GM18507 (cell line): ENCODE results near the gene KLK7.

Source experiments
- DNase-seq: peaks from one replicate; pipeline ENCODE4 v3.0.0; 2011; ENCODE audit warnings: low read depth; ENCODE audit not compliant: insufficient read length; ENCODE audit errors: extremely low spot score
- FAIRE-seq: peaks from 2 replicates; lab custom pipeline; 2011; peaks lifted over from hg19 to GRCh38; lab: Jason Lieb, UNC

Gene KLK7

DNA sequence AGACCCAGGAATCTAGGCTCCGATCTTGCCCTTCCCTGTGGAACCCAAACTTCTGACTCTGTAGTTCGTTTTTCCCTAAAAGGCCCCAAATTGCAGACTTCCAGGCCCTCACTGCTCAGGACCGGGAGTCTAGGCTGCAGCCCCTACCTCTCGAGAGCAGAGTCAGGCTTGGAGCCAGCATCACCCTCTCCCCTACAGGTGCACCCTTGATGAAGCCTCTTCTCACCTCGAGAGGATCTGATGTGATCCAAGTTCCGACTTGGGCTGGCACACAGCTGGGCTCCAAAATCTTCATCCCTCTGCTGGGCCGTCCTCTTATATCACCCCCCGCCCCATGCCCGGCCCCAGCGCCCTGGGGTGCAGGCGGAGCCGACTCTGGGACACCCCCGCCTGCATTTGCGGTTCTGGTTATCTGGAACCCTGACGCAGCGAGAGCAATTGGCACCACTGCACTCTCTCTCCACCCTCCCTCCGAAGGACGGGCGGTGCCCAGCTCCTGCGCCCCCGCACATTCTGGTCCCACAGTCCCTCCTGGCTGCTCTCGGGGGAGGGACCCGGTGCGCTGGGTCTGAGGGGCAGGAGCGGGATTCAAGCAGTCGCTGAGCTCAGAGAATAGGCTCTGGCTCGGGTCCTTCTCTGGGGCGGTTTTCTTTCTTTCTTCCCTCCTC is at the start of gene KLK7:
KLK7 (minus strand) TSS at position 293 of the 668 bp plus-strand sequence. CDS start 1,518 bp downstream, outside the sequence.
- DNase-seq (no peak), FAIRE-seq (no peak)

DNA sequence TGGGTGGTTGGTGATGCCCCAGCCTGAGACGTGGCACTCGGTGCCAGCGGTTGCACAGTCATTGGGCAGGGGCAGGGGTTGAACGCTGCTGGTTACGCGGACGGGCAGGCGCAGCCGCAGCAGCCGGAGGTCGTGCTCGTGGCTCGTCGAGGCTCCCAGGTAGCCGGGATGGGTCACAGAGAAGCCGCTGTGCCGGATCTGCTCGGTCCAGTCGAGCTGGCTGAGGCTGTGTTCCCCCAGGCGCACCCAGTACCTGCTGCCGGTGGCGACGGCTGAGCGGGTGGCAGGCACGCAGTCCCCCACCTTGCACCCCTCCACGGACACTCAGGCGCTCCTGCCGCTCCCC is 48.1 kb upstream of the KLK7 start:
- DNase-seq (no peak), FAIRE-seq (no peak)

DNA sequence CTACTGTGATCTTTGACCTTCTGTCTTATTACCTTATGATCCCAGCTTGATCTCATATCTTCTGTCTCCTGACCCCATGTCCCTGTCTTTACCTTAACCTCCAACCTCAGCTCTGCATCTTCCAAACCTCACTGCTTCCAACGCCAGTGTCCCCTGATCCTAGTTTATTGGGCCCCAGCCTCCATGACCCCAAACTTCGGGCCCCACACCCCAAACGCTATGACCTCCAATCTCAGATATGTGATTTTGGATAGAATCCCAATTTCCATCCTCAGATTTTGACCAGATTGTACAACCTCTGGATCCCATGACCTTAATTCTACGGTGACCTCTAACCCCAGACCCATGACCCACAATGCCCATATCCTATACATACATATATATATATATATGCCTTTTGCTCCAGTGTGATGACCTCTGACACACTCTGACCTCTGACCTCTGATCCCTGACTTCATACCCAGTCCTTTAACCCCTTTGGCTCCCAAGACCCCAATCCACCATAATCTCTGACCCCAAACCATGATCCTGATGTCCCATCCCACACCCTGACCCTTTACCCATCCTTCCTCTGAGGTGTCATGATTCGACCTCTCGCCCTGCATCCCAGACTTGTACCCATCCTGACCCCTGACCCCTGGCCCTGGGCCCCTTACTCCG is 47.6 kb upstream of the KLK7 start:
- no peak for FAIRE-seq
- DNase-seq: no peak

DNA sequence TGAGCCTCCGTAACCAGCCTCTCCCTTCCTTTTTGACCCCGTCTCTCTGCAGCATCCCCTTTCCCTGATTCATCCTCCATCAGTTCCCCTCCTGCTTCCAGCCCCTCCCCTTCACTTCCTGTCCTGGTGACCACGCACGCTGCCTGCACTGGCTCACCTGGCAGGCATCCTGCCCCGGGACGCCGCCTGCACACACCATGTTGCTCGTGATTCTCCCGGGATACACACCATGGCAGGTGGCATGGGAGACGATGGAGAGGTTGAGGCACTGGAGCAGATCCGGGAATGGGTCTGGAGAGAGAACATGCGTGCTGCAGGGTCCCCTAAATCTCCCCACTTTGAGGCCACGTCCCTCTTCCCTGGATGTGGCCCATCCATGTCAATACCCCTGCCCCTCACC is 46.9 kb upstream of the KLK7 start:
- FAIRE-seq: no peak
- no peak for DNase-seq

DNA sequence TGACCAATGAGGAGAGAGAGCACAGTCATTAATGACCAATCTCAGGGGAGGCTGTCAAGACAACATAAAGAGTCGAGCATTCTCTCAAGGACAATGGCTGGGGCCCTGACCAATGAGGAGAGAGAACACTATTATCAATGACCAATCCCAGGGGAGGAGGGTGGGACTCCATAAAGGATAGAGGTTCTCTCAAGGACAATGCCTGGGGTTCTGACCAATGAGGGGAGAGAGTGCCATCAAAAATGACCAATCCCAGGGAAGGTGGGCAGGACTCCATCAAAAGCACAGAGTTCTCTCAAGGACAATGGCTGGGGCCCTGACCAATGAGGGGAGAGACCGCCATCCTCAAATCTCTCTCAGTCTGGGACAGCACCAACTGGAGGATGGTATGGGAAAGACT is 46.0 kb upstream of the KLK7 start:
- DNase-seq: no peak
- no peak for FAIRE-seq

DNA sequence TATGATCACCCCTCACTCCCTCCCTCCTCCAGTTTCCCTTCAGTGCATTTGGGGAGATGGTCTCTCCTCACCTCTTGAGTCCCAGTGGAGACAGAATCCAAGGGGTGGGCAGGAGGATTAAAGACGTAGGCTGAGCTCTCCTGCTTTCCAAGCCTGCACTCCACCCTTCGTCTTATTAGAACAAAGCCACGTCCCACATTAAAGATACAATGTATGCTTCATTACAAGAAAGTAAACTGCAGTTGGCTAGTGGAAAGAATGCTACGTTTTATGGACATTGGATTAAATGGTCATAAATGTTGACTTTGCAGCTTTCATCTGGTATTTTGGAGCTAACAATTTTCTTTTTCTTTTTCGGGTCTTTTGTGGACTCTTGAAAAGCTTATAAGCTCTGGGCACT is 44.2 kb upstream of the KLK7 start:
- FAIRE-seq (no peak), DNase-seq (no peak)

DNA sequence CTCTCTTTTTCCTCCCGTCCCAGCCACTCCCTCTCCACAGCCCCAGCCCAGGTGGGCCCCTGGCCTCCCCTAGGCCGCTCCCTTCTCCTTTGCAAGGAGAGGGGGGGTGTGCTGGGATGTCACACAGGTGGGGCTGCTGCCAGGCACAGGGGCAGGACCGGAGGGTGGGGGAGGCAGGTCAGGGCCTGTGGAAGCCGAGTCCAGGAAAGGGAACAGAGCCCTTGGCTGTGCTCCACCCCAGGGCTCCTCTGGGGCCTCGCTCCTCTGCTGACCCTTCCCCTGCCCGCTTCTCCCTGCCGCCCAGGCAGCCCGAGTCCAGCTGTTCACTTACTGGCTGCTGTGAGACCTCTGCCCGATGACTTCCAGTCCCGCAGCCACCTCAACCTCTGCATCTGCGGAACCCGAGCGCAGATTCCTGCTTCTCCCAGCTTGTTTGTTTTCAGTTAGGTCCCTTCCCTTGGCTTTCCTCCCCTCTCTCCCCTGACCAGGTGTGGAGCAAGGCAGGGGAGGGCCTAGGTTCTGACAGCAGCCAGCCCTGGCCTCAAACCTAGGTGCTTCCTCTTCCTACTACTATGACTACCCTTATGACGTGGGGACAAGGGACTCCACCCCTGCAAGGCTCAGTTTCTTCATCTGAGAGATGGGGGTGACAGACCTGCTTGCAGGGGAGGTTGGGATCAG is 43.5 kb upstream of the KLK7 start:
- DNase-seq (no peak), FAIRE-seq (no peak)

DNA sequence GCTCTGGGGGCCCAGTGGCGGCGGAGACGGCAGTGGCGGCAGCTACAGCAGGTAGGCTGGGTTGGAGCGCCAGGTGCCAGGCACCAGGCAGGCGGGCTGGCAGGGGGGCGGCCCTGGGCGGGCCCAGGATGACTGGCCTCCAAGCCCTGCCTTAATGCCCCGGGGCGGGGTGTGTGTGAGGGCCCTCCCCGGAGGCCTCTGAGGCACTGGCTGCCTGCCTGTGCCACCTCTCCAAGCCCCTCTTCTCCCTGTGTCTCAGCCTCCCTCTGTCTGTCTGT is 42.8 kb upstream of the KLK7 start, which contains the start of gene KLK11:
KLK11 (minus strand) TSS at position 63 of the 278 bp plus-strand sequence. CDS start 985 bp downstream, outside the sequence.
- FAIRE-seq (no peak), DNase-seq (no peak)

DNA sequence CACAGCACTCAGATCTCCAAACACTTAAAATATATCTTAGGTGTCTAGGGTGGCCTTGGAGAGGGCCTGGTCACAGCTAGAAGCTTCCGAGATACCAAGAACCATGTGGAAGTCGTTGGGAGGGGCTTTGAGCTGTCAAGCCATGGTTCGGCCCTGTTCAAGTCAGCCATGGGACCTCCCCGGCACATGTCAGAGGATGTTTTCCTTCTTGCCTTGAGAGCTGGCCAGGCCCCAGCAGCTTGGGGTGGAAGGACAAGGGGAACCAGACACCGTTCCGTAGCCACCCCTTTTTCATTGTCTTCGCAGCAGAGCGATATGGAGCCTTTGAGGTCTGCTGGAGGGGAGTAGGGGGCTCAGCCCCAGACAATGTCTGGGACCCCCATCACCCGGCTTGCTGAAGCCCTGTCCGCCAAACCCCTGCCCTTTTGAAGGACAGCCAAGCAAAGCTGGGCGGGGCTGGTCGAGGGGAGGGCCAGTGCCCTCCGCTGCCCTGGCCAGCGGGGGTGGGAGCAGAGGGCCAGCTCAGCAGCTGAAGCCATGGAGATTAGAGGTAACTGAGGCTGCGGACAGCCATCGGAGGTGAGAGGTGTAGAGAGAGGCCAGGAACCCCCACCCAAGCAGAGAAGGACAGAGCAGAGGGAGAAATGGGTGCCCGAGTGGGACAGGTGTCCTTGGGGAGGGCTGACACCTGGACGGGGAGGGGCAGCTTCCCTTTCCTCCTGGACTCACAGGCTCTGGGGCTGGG is 42.3 kb upstream of the KLK7 start:
- DNase-seq: no peak
- no peak for FAIRE-seq

DNA sequence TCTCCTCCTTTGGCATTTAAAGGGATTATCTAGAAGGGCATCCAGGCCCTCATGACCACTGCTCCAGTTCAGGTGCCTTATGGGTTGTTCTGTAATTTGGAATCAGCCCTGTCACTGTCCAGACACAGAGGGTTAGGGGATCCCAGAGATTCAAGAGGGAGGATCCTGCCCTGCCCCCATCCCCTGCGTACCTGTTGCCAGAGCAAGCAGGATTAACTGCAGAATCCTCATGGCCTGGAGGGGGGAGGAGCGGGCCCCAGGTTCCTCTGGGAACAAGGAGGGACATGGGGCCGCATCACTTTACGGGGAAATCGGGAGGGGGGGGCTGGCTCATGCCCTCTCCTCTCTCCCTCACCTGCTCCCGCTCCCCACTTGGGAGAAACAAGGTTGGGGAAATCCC is 41.7 kb upstream of the KLK7 start:
- no peak for DNase-seq
- FAIRE-seq: no peak

DNA sequence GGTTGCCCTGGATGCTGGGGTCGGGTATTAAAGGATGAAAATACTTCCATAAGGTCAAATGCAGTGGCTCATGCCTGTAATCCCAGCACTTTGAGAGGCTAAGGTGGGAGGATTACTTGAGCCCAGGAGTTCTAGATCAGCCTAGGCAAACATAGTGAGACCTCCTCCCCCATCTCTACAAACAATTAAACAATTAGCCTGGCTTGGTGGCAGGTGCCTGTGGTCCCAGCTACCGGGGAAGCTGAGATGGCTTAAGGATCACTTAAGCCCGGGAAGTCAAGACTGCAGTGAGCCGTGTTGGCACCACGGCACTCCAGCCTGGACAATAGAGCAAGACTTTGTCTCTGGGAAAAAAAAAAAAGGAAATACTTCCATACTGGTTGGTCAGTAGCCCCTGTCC is 41.2 kb upstream of the KLK7 start:
- DNase-seq (no peak), FAIRE-seq (no peak)

DNA sequence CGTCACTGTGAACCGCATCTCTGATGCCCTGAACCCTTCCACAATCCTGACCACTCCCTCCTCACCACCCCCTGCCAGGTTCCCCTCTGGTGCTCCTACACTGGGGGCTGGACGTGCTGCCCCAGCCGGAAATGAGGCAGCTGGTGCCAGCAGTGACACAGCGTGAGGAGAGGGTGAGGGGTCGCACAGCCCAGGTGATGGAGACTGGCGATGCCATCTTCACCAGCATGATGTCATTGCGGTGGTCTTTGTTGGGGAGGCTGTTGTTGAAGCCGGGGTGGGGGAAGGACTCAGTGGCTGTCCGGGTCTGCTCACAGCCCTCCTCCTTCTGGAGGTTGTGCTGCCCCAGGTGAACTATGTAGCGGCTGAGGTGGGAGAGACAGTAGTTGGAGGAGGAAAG is 40.2 kb upstream of the KLK7 start:
- FAIRE-seq (no peak), DNase-seq (no peak)

DNA sequence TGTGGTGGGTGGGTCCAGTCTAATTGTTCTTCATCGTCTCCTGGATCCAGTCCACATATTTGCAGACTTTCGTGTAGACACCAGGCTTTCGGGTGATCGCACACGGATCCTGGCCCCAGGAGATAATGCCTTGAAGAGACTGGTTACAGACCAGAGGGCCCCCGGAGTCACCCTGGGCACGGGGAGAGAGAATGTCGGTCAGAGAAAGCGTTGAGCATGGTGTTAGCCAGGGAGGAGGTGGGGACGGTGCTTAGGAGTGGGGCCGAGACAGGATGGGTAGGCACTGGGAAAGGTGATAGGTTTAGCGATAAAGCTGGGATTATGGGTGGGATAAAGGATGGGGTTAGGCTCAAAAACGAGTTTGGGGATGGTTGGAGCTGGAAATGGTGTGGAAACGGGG is 38.8 kb upstream of the KLK7 start:
- FAIRE-seq (no peak), DNase-seq (no peak)

DNA sequence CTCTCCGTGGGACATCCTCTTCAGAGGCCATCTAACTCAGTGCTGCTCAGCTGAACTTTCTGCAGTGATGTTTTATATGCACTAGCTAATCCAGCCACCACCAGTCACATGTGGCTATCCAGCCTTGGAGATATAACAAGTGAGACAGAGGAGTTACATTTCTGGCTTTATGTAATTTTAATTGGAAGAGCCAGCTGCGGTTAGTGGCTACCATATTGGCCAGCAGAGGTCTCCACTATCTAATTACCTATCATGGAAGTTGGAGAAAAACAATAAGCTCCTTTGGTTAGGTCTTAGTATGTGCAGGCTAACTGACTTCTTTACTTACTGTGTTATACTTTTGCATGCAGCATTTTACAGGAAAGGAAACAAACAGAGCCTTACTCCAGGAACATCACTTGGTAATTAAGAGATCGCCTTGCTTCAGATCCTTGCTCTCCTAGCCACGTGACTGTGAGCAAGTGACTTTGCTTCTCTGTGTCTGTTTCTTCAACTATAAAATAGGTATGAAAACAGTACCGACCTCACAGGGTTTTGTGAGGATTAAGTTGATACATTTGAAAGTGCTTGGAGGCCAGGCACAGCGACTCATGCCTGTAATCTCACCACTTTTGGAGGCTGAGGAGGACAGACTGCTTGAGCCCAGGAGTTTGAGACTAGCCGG is 37.4 kb upstream of the KLK7 start:
- DNase-seq (no peak), FAIRE-seq (peak; percentile 56)

DNA sequence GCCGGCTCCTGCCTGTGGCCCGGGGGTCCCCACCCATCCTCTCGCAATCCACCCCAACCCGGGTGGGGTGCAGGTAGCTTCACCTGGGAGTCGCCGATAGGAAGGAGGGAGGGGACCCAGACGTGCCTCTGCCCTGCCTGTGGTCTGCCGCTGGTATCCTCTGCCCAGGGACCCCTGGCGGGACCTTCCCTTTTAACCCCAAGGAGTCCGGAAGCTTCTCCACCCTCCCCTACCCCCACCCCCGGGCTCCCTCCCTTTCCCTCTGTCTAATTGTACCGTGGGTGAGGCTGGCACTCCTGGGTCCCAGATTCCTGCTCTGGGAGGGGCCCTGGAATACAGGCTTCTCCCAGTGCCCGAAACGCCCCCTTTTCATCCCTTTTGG is 35.8 kb upstream of the KLK7 start, which contains the start of gene KLK10:
KLK10 (minus strand) TSS at position 166 of the 382 bp plus-strand sequence. CDS start 579 bp downstream, outside the sequence.
- FAIRE-seq (no peak), DNase-seq (no peak)

DNA sequence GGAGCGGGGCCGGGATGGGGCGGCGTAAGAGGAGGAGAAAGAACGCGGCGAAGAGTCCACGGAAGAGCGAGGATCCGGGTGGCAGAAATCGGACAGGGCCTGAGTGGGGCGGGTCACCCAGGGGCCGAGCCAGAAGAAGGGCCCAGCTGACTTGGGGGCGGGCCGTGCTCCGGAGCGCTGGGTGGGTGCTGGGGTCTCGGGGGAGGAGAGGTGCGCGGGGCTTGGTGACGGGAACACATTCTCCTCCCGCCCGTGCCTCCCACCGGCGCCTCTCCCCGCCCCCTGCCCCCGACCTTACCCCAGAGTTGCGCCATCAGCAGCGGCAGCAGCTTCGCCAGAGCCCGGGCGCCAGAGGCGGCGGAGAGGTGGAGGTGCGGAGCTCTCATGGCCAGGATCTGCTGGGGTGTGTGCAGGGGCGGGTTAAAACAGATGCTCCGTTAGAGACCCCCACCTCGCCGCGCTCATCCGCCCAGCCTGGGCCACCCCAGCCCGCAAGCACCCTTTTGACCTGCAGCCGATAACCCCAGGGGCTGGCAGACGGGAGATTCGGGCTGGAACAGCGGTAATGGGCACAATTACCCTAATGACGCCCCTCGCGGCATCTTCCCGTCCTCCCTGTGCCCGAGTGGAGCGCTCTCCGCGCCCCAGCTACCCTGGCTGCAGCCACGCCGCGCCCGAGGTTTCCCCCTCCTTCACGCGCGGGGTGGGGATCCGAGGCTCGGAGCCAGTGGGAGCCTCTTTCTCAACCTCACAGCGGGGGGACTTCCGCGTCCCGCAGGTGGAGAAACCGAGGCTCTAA is 35.2 kb upstream of the KLK7 start:
- FAIRE-seq (no peak), DNase-seq (no peak)

DNA sequence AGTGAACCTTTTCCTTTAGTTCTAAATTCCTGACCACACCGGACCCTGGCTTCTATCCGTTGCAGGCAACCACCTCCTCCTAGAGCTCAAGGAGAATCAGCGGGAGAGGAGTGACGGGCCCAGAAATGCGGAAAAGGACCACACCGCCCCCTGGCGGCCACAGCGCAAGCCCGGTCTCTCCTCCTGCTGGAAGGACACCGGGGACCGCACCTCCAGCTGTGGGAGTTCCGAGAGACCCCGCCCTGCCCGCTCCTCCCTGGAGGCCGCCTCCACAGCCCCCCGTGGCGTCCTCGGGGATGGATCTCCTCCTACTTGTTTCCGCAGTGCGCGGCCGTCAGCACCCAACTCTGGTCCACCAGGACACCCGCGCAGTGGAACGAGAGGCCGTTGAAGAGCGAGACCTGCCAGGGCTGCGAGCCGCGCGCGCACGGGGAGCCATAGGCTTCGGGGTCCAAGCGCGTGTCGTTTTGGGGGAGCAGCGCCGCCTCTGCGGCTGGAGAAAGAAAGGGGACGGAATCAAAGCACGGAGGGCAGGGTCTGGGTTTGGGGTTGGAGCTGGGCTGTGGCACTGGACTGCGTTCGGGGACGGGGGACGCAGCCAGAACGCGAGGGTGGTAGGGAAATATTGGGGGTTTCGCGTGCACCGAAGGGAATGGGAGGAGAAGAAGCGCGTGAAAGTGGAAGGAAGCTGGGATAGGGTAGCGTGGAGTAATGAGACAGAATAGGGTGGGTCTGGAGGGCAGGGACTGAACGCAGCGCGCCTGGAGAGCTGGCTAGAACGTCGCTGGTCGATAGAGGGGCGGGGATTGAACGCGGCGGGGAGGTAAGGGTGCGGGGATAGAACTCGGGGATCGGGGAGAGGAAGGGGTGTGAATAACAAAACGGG is 33.3 kb upstream of the KLK7 start:
- no peak for DNase-seq

DNA sequence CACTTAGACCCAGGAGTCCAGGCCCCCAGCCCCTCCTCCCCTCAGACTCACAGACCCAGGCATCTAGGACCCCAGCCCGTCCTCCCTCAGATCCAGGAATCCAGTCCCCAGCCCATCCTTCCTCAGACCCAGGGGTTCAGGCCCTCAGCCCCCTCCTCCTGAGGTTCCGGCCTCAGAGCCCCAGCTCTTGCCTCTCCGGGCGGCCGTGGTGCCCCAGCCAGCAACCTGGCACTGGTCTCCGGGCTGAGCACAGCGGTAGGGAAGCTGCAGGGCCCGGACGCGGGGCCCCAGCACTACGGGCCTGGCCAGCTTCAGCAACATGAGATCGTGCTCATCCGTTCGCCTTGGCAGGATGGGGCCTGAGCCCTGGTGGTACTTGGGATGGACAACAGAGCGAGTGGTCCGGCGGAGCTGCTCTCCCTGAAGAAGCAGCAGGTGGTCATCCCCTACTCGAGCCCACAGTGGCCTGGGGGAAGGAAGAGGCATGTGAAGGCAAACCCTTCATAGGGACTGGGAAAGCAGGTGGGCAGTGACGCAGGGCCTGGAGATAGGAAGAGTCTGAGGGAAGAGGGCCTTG is 32.1 kb upstream of the KLK7 start:
- no peak for DNase-seq
- no peak for FAIRE-seq

More for the DNA sequence above, 33.3 kb upstream of the KLK7 start:
- FAIRE-seq: no peak
